H54 (cell line): Measurements from ENCODE around the gene BSND.

Experiments
- DNase-seq: peaks from one replicate; pipeline ENCODE4 v3.0.0; 2011; ENCODE audit warnings: low spot score, mixed read lengths; ENCODE audit not compliant: insufficient read length
- FAIRE-seq: peaks from 3 replicates; lab custom pipeline; 2011; peaks lifted over from hg19 to GRCh38; lab: Jason Lieb, UNC
- POLR2A ChIP-seq: IDR thresholded peaks from 2 replicates; pipeline ENCODE4 v1.6.1; 2011; ENCODE audit warnings: low read depth, mild to moderate bottlenecking, low read length

BSND gene

GRCh38 chr1:55034476-55035133 lies 35.9 kb downstream of the BSND start:
- TF ChIP-seq POLR2A, result no peak
- no peak for DNase-seq
- no peak for FAIRE-seq

GRCh38 chr1:55035904-55036303 lies 37.2 kb downstream of the BSND start:
- no peak for DNase-seq
- FAIRE-seq, result no peak
- no peak for TF ChIP-seq POLR2A

- no peak for TF ChIP-seq POLR2A
- FAIRE-seq, result no peak
- no peak for DNase-seq
Observed at GRCh38 chr1:55037733-55038551, 39.2 kb downstream of the BSND start.

- DNase-seq (no peak), FAIRE-seq (no peak)
- no peak for TF ChIP-seq POLR2A
Observed at GRCh38 chr1:55038552-55038838, 39.8 kb downstream of the BSND start.

DNA sequence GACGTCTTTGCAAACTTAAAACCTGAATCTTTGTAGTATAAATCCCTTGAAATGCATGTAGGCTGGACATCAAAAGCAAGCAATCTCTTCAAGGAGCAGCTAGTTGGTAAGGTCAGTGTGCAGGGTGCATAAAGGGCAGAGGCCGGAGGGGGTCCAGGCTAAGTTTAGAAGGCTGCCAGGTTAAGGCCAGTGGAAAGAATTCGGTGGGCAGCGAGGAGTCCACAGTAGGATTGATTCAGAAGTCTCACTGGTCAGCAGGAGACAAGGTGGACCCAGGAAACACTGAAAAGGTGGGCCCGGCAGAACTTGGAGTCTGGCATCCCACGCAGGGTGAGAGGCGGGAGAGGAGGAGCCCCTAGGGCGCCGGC lies 40.2 kb downstream of the BSND start:
- FAIRE-seq, result no peak
- no peak for TF ChIP-seq POLR2A
- DNase-seq, result no peak

DNA sequence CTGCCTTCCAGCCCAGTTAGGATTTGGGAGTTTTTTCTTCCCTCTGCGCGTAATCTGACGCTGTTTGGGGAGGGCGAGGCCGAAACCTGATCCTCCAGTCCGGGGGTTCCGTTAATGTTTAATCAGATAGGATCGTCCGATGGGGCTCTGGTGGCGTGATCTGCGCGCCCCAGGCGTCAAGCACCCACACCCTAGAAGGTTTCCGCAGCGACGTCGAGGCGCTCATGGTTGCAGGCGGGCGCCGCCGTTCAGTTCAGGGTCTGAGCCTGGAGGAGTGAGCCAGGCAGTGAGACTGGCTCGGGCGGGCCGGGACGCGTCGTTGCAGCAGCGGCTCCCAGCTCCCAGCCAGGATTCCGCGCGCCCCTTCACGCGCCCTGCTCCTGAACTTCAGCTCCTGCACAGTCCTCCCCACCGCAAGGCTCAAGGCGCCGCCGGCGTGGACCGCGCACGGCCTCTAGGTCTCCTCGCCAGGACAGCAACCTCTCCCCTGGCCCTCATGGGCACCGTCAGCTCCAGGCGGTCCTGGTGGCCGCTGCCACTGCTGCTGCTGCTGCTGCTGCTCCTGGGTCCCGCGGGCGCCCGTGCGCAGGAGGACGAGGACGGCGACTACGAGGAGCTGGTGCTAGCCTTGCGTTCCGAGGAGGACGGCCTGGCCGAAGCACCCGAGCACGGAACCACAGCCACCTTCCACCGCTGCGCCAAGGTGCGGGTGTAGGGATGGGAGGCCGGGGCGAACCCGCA lies 40.8 kb downstream of the BSND start, which contains the start of gene PCSK9:
TSS of gene PCSK9 (plus strand) at position 207 of the 741 bp plus-strand sequence. CDS start at position 497, 290 bp downstream.
- FAIRE-seq (no peak), DNase-seq (no peak)
- TF ChIP-seq POLR2A, result no peak

DNA sequence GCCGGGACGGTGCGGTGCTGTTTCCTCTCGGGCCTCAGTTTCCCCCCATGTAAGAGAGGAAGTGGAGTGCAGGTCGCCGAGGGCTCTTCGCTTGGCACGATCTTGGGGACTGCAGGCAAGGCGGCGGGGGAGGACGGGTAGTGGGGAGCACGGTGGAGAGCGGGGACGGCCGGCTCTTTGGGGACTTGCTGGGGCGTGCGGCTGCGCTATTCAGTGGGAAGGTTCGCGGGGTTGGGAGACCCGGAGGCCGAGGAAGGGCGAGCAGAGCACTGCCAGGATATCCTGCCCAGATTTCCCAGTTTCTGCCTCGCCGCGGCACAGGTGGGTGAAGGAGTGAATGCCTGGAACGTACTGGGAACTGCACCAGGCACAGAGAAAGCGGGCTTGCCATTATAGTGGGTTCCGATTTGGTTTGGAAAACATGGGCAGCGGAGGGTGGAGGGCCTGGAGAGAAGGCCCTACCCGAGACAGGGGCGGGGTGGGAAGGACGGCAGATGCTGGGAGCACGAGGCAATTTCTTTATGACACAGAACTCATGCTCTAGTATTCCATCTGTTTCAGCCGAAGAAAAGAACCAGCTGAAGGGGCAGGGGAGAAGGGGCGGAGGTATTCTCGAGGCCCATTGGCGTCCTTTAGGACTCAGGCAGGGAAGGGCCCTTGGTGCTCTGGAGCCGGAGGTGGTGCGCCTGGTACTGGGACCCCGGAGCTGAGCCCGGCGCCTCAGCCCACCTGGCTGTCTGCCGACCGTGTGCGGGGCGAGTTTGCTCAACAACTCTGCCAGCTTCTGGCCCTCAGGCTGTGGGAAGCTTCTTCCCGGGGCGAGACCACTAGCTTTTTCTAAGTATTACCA lies 41.6 kb downstream of the BSND start:
- DNase-seq, result no peak
- FAIRE-seq, result no peak
- TF ChIP-seq POLR2A, result no peak

GRCh38 chr1:55040933-55041494 lies 42.3 kb downstream of the BSND start:
- DNase-seq, result no peak
- no peak for TF ChIP-seq POLR2A
- no peak for FAIRE-seq

DNA sequence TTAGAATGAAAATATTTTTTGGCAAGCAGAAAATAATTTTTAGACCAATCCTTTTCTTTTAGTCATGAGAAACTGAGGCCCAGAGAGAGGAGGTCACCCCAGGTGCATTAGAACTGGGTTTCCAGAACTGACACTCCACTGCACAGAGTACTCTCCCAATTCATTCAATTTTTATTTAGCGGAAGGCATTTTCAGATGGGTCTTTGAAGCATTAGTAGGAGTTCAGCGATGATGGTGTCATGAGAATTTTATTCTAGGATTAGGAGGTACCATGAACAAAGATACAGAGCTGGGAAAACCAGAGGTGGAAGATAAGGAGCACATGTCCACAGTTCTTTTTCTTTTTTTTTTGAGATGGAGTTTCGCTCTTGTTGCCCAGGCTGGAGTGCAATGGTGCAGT lies 42.9 kb downstream of the BSND start:
- FAIRE-seq (no peak), DNase-seq (no peak)
- no peak for TF ChIP-seq POLR2A

- FAIRE-seq (no peak), DNase-seq (no peak)
- no peak for TF ChIP-seq POLR2A
Observed at GRCh38 chr1:55043011-55043410, 44.3 kb downstream of the BSND start.

- no peak for TF ChIP-seq POLR2A
- no peak for DNase-seq
- FAIRE-seq, result no peak
Observed at GRCh38 chr1:55043726-55044125, 45.0 kb downstream of the BSND start.

- no peak for TF ChIP-seq POLR2A
- no peak for FAIRE-seq
- no peak for DNase-seq
Observed at GRCh38 chr1:55044617-55045397, 46.1 kb downstream of the BSND start.

GRCh38 chr1:55045430-55045829 lies 46.7 kb downstream of the BSND start:
- no peak for DNase-seq
- TF ChIP-seq POLR2A, result no peak
- no peak for FAIRE-seq
